Measurements from ENCODE around the gene SYTL2. TPM values are rescaled to one million over a fixed set of nuclear protein-coding genes. Genes with fewer than 3 reads are reported as not detected.
A peak's percentile ranks its signal among the peaks of the same experiment; 100 is the strongest.

Gene SYTL2
- total RNA-seq, 1 experiment from 2014 or later = 5.2 TPM

GRCh38 chr11:85855341-85855656 lies 44.4 kb upstream of the SYTL2 start, which contains the start of gene CCDC83:
CCDC83 (plus strand) TSS chr11:85855383; CDS start chr11:85865124, 9,741 bp downstream.
- TF ChIP-seq CTCF (conservative IDR thresholded peaks at IDR 0.05) = no peak
- H3K27me3 ChIP-seq (ENCODE audit: insufficient read depth, low read length) = no peaks in the 10 kb centered on the region
- H3K79me1 ChIP-seq (ENCODE audit: insufficient read depth, low read depth, low read length, poor library complexity, severe bottlenecking) = no peaks in the 10 kb centered on the region
- no peak within 1 kb of the TSS for H4K91ac ChIP-seq (ENCODE audit: insufficient read length, low read depth, low read length)
- Mint-ChIP-seq H3K27ac (peak within 1 kb of the TSS; percentile 84 to 96 (median 93); a peak in 5 of 7 replicates), H3K4me3 (peak within 1 kb of the TSS; percentile 75 to 82), H3K27me3 (ENCODE audit: low read depth) (peaks cover 2% of the 10 kb centered on the region), H3K36me3 (ENCODE audit: insufficient read depth in 1 of 3, low read depth in 3 of 3) (peaks cover 12 to 26% (median 16%) of the 10 kb centered on the region in 3 experiments), H3K9me3 (peaks cover 19 to 24% of the 10 kb centered on the region in 2 experiments), H3K4me1 (peaks cover 7 to 11% of the 10 kb centered on the region in 2 experiments)
- no peak within 1 kb of the TSS for H2BK20ac ChIP-seq (ENCODE audit: low read depth, low read length, poor library complexity, severe bottlenecking)
- no peak within 1 kb of the TSS for H2BK120ac ChIP-seq (ENCODE audit: low read depth, low read length, poor library complexity, severe bottlenecking)
- no peak within 1 kb of the TSS for H2AK5ac ChIP-seq (ENCODE audit: insufficient read length, low read length)
- H3K27ac ChIP-seq (ENCODE audit: insufficient read length, low read depth, low read length) = no peak within 1 kb of the TSS
- peak within 1 kb of the TSS; percentile 78 for H3K4me2 ChIP-seq (ENCODE audit: insufficient read depth, insufficient read length, low read length)
- H3K9me3 ChIP-seq (ENCODE audit: control insufficient read depth, low read depth, low read length) = no peaks in the 10 kb centered on the region
- no peak within 1 kb of the TSS for H3K4ac ChIP-seq (ENCODE audit: low read depth, low read length)
- no peak within 1 kb of the TSS for H4K5ac ChIP-seq (ENCODE audit: insufficient read length, low read depth, low read length)
- peak within 1 kb of the TSS; percentile 96 for H3K14ac ChIP-seq (ENCODE audit: insufficient read depth, low read length)
- no peak within 1 kb of the TSS for H4K8ac ChIP-seq (replicated peaks; ENCODE audit: insufficient read length, low read depth, low read length)
- H3K56ac ChIP-seq (ENCODE audit: insufficient read length, low read depth, low read length) = no peak within 1 kb of the TSS
- H3K18ac ChIP-seq (ENCODE audit: insufficient read length, low read depth, low read length) = peak within 1 kb of the TSS; percentile 88
- no peaks in the 10 kb centered on the region for H4K20me1 ChIP-seq (ENCODE audit: control insufficient read depth, insufficient read depth, insufficient read length)
- no peaks in the 10 kb centered on the region; the same call in 1 of the 2 replicates for H3K4me1 ChIP-seq (ENCODE audit: insufficient read depth, low read length)
- no peak within 1 kb of the TSS for H2BK15ac ChIP-seq (ENCODE audit: low read depth, low read length)
- no CpG with 5 or more reads among the region's 13 CpGs for WGBS (ENCODE audit: extremely low coverage, insufficient read length, low lambda C conversion rate)
- H3K23me2 ChIP-seq (ENCODE audit: insufficient read length, low read depth, low read length, poor library complexity, severe bottlenecking) = no peaks in the 10 kb centered on the region
- H3K23ac ChIP-seq (ENCODE audit: insufficient read length, low read depth, low read length) = no peak within 1 kb of the TSS
- no peak within 1 kb of the TSS for H2BK5ac ChIP-seq (ENCODE audit: insufficient read length, low read length)
- peak within 1 kb of the TSS; percentile 78 for H3K9ac ChIP-seq (ENCODE audit: extremely low read depth, insufficient read length, low read length)
- H3T11ph ChIP-seq (ENCODE audit: low read length) = no peak within 1 kb of the TSS
- no peak for DNase-seq
- peak within 1 kb of the TSS; percentile 66 for H2AFZ ChIP-seq (ENCODE audit: low read length)
- H2BK12ac ChIP-seq (ENCODE audit: insufficient read length, low read depth, low read length) = peak within 1 kb of the TSS; percentile 3
- no peaks in the 10 kb centered on the region for H3K79me2 ChIP-seq (ENCODE audit: insufficient read depth, low read length)
